ENCODE data around the gene PRTFDC1. TPM values are rescaled to one million over a fixed set of nuclear protein-coding genes. Genes with fewer than 3 reads are reported as not detected.

PRTFDC1 gene
- total and polyA plus RNA-seq, 2 donors (not counting 3 experiments of a cell fraction or from before 2014, with no cell fraction given): 22.0 to 27.0 TPM

DNA sequence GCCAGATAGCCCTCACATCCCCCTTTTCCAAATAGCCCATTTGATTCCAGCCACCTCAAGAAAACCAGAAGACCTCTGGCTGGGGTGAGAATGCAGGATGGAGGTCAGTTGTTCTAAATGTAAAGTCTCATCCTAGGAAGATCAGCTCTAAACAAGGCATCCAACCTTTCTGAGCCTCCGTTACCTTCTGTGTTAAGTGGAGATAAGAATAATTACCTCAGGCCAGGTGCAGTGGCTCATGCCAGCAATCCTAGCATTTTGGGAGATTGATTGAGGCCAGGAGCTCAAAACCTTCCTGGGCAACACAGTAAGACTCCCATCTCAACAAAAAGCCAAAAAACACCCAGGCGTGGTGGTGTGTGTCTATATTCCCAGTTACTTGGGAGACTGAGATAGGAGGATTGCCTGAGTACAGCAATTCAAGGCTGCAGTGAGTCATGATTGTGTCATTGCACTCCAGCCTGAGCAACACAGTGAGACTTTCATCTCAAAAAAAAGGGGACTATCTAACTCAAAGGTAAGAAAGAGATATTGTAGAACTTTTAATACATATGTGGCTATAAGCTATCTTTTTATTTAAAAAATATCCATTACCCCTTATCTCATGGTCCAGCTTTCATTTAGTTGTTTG, 43.5 kb downstream of the PRTFDC1 start:
- intact Hi-C loops (cut with micrococcal nuclease) (no loop called here), dilution Hi-C loops (cut with MboI; ENCODE audit: extremely low pct_ligation_motif_present, low sequenced_read_pairs) (no loop called here)
- Histone ChIP-seq H3K4me2 (ENCODE audit: insufficient read depth, low read length) (no peak overlapping the region), H3K9ac (replicated peaks; ENCODE audit: extremely low read depth, insufficient read depth, low read length) (no peak overlapping the region), H3K27me3 (ENCODE audit: control insufficient read depth in 2 of 2, insufficient read depth in 2 of 2, low read length in 2 of 2) (no peaks in the 10 kb centered on the region), H3K36me3 (ENCODE audit: control insufficient read depth in 2 of 2, extremely low read depth in 1 of 2, insufficient read depth in 2 of 2, low read length in 2 of 2) (no peaks in the 10 kb centered on the region), H3K79me2 (ENCODE audit: control insufficient read depth, insufficient read depth, low read length) (no peaks in the 10 kb centered on the region), H3K27ac (ENCODE audit: insufficient read depth, low read depth, low read length) (no peak overlapping the region), H3K4me1 (ENCODE audit: control insufficient read depth, extremely low read depth, insufficient read depth, low read length) (peaks cover 7% of the 10 kb centered on the region), H3K9me3 (replicated peaks; ENCODE audit: control insufficient read depth, insufficient read depth, low read length) (no peaks in the 10 kb centered on the region), H3K4me3 (replicated peaks in 1 of 3; ENCODE audit: insufficient read depth in 1 of 3, low read depth in 1 of 3, low read length in 3 of 3) (no peak overlapping the region), H3K9me1 (replicated peaks; ENCODE audit: control insufficient read depth, extremely low read depth, insufficient read depth, low read length) (no peaks in the 10 kb centered on the region), H4K20me1 (replicated peaks; ENCODE audit: control insufficient read depth, extremely low read depth, insufficient read depth, low read length) (no peaks in the 10 kb centered on the region), H2AFZ (ENCODE audit: low read depth, low read length) (no peak overlapping the region)
- no TSS peak for BruUV-seq (replicated peaks)
- ChIA-PET POLR2A (no interaction called here), CTCF (interaction anchor here (1.0 kb wide), 1 partner anchor 9 kb away, joined by 4 read pairs; no protein-coding TSS in a partner anchor)
- FAIRE-seq: peak; percentile 84
- peak; percentile 55 for DNase-seq (ENCODE audit: low read depth, low spot score)
- TF ChIP-seq, protein P1, sequence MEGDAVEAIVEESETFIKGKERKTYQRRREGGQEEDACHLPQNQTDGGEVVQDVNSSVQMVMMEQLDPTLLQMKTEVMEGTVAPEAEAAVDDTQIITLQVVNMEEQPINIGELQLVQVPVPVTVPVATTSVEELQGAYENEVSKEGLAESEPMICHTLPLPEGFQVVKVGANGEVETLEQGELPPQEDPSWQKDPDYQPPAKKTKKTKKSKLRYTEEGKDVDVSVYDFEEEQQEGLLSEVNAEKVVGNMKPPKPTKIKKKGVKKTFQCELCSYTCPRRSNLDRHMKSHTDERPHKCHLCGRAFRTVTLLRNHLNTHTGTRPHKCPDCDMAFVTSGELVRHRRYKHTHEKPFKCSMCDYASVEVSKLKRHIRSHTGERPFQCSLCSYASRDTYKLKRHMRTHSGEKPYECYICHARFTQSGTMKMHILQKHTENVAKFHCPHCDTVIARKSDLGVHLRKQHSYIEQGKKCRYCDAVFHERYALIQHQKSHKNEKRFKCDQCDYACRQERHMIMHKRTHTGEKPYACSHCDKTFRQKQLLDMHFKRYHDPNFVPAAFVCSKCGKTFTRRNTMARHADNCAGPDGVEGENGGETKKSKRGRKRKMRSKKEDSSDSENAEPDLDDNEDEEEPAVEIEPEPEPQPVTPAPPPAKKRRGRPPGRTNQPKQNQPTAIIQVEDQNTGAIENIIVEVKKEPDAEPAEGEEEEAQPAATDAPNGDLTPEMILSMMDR (IDR thresholded peaks at IDR 0.05; ENCODE audit: extremely low read depth in 1 of 2, insufficient read depth in 1 of 2, low read depth in 1 of 2, low read length in 2 of 2): no peak
- peak; percentile 51 for TF ChIP-seq JUN (IDR thresholded peaks at IDR 0.05; ENCODE audit: borderline replicate concordance, insufficient read depth, insufficient read length, low read depth)
- TF ChIP-seq FOS (IDR thresholded peaks at IDR 0.05; ENCODE audit: borderline replicate concordance, insufficient read depth, low read length): peak; percentile 90

DNA sequence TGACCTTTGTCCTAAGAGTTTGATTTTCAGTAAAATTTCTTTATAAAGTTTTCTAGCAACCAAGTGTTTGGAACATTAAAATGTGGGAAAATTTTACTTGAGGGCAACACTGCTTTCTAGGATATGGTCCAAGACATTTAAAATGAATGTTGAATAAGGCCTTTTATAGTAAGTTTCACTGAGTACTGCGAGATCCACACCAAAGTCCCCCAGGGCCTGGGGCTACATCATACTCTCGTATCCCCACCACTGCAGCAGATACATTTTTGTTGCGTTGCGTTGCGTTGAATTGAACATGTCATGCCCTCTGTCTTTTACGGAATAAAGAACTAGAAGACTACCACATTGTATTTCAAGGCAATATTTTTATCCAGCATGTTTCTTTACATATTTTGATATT, 44.5 kb downstream of the PRTFDC1 start:
- CTCF ChIA-PET: no interaction called here
- no peaks in the 10 kb centered on the region for H3K9me3 ChIP-seq (replicated peaks; ENCODE audit: control insufficient read depth, insufficient read depth, low read length)
- dilution Hi-C loops (cut with MboI; ENCODE audit: extremely low pct_ligation_motif_present, low sequenced_read_pairs) (no loop called here), intact Hi-C loops (cut with micrococcal nuclease) (no loop called here)
- no peak overlapping the region for H3K9ac ChIP-seq (replicated peaks; ENCODE audit: extremely low read depth, insufficient read depth, low read length)
- DNase-seq (ENCODE audit: low read depth, low spot score): no peak
- no peaks in the 10 kb centered on the region for H4K20me1 ChIP-seq (replicated peaks; ENCODE audit: control insufficient read depth, extremely low read depth, insufficient read depth, low read length)
- no peak for TF ChIP-seq FOS (IDR thresholded peaks at IDR 0.05; ENCODE audit: borderline replicate concordance, insufficient read depth, low read length)
- TF ChIP-seq GATA2 (IDR thresholded peaks at IDR 0.05; ENCODE audit: insufficient read depth, insufficient read length, low read depth, low read length): no peak
- no peak for TF ChIP-seq POLR2A (IDR thresholded peaks at IDR 0.05; ENCODE audit: low read depth, low read length)
- no peak for TF ChIP-seq JUN (IDR thresholded peaks at IDR 0.05; ENCODE audit: borderline replicate concordance, insufficient read depth, insufficient read length, low read depth)
- POLR2A ChIA-PET: no interaction called here
- H3K9me1 ChIP-seq (replicated peaks; ENCODE audit: control insufficient read depth, extremely low read depth, insufficient read depth, low read length): no peaks in the 10 kb centered on the region
- H3K4me3 ChIP-seq (replicated peaks in 1 of 3; ENCODE audit: insufficient read depth in 1 of 3, low read depth in 1 of 3, low read length in 3 of 3): no peak overlapping the region
- no peaks in the 10 kb centered on the region for H3K27me3 ChIP-seq (ENCODE audit: control insufficient read depth in 2 of 2, insufficient read depth in 2 of 2, low read length in 2 of 2)
- no peak overlapping the region for H3K4me2 ChIP-seq (ENCODE audit: insufficient read depth, low read length)
- peak; percentile 12 for FAIRE-seq
- H3K4me1 ChIP-seq (ENCODE audit: control insufficient read depth, extremely low read depth, insufficient read depth, low read length): peaks cover 7% of the 10 kb centered on the region
- no peaks in the 10 kb centered on the region for H3K36me3 ChIP-seq (ENCODE audit: control insufficient read depth in 2 of 2, extremely low read depth in 1 of 2, insufficient read depth in 2 of 2, low read length in 2 of 2)
- H3K79me2 ChIP-seq (ENCODE audit: control insufficient read depth, insufficient read depth, low read length): no peaks in the 10 kb centered on the region
- no peak overlapping the region for H3K27ac ChIP-seq (ENCODE audit: insufficient read depth, low read depth, low read length)
- no peak overlapping the region for H2AFZ ChIP-seq (ENCODE audit: low read depth, low read length)
- BruUV-seq (replicated peaks): no TSS peak

Measured in endothelial cell of umbilical vein (primary cell).